ENCODE results near the gene UBE2E2. TPM values are rescaled to one million over a fixed set of nuclear protein-coding genes. Genes with fewer than 3 reads are reported as not detected.

Gene UBE2E2
- total RNA-seq, 1 donor from 2014 or later = 24.2 TPM

DNA sequence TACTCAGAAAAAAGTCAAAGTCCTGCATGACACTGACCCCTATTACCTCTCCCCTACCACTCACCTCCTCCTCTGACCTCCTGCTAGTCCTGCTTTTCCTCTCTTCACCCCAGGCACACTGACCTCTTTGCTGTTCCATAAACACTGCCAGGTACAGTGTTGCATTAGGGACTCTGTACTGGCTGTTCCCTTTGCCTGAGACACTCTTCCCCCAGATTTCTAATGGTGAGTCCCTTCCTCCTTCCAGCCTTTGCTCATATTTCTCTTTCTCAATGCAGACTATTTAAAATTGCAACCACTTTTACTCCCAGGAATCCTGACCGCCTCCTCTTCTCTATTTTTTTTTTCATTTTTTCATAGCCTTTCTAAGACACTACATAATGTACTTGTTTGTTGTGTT lies 36.3 kb upstream of the UBE2E2 start:
- Mint-ChIP-seq H3K4me3 (no peak overlapping the region), H3K4me1 (no peaks in the 10 kb centered on the region), H3K36me3 (ENCODE audit: low read depth) (no peaks in the 10 kb centered on the region), H3K27me3 (ENCODE audit: low read depth) (no peaks in the 10 kb centered on the region), H3K27ac (ENCODE audit: unreplicated experiment) (no peak overlapping the region), H3K9me3 (peaks cover 11% of the 10 kb centered on the region)
- TF ChIP-seq, protein P1, sequence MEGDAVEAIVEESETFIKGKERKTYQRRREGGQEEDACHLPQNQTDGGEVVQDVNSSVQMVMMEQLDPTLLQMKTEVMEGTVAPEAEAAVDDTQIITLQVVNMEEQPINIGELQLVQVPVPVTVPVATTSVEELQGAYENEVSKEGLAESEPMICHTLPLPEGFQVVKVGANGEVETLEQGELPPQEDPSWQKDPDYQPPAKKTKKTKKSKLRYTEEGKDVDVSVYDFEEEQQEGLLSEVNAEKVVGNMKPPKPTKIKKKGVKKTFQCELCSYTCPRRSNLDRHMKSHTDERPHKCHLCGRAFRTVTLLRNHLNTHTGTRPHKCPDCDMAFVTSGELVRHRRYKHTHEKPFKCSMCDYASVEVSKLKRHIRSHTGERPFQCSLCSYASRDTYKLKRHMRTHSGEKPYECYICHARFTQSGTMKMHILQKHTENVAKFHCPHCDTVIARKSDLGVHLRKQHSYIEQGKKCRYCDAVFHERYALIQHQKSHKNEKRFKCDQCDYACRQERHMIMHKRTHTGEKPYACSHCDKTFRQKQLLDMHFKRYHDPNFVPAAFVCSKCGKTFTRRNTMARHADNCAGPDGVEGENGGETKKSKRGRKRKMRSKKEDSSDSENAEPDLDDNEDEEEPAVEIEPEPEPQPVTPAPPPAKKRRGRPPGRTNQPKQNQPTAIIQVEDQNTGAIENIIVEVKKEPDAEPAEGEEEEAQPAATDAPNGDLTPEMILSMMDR (conservative IDR thresholded peaks at IDR 0.05) = no peak
- no peak for DNase-seq (ENCODE audit: low read depth, low spot score)

DNA sequence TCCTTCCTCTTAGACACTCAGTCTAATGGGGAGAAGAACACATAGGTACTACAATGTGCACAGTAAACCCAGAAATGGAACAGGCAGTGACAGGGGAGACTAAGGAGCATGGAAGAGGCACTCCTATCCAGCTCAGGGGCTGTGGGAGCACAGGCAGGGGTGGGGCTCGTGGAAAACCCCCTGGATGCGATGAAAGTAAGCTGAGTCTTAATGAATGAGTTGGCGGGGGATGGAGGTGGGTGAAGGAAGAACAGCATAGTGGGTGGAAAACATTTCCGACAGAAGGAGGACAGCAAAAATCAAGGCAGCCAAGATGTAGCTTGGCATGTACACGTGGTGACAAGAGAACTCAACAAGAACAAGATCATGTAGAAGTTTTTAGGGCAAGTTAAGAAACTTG lies 33.6 kb upstream of the UBE2E2 start:
- H3K27ac Mint-ChIP-seq (ENCODE audit: unreplicated experiment) = no peak overlapping the region
- H3K4me1 Mint-ChIP-seq = no peaks in the 10 kb centered on the region
- no peaks in the 10 kb centered on the region for H3K36me3 Mint-ChIP-seq (ENCODE audit: low read depth)
- DNase-seq (ENCODE audit: low read depth, low spot score) = no peak
- peaks cover 3% of the 10 kb centered on the region for H3K27me3 Mint-ChIP-seq (ENCODE audit: low read depth)
- no peak overlapping the region for H3K4me3 Mint-ChIP-seq
- TF ChIP-seq, protein P1 (conservative IDR thresholded peaks at IDR 0.05) = no peak
- peaks cover 11% of the 10 kb centered on the region for H3K9me3 Mint-ChIP-seq

DNA sequence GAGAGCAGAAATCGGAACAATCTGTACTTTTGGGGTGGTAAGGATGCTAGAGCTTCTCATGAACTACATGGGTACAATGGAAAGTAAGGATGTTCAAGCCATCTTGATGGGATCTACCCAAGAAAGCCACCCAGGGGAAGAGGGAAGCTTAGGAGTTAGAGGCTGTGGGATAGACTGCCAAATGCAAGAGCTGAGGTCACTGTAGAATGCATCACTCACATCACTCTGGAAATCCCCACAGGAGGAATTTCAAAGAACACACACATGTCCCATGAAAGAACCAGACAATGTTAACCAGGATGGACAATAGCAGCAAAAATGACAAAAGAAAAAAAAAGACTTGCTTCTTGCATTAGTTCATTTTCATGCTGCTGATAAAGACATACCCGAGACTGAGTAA lies 32.8 kb upstream of the UBE2E2 start:
- Mint-ChIP-seq H3K9me3 (peaks cover 11% of the 10 kb centered on the region), H3K27me3 (ENCODE audit: low read depth) (peaks cover 4% of the 10 kb centered on the region), H3K4me1 (no peaks in the 10 kb centered on the region), H3K27ac (ENCODE audit: unreplicated experiment) (no peak overlapping the region), H3K4me3 (no peak overlapping the region), H3K36me3 (ENCODE audit: low read depth) (no peaks in the 10 kb centered on the region)
- no peak for DNase-seq (ENCODE audit: low read depth, low spot score)
- TF ChIP-seq, protein P1 (conservative IDR thresholded peaks at IDR 0.05) = no peak

DNA sequence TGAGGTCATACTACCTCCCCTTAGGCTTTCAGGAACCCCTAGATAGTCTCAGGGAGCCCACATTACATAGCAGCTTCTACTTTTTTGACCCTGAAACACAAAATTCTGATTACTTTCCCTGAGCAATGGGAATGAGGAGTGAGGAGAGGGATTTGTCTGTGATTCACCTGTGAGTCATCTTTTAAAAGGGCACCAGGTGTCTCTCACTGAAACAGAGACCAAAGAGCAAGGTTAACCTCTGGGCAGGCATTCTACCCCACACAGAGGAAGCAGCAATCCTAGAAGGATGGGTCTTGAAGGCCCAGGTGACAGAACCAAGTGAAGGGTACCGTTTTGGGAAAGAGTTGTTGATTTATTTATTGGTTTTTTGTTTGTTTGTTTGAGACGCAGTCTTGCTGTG lies 31.1 kb upstream of the UBE2E2 start:
- TF ChIP-seq, protein P1 (conservative IDR thresholded peaks at IDR 0.05) = no peak
- no peaks in the 10 kb centered on the region for H3K36me3 Mint-ChIP-seq (ENCODE audit: low read depth)
- no peaks in the 10 kb centered on the region for H3K4me1 Mint-ChIP-seq
- H3K9me3 Mint-ChIP-seq = peaks cover 11% of the 10 kb centered on the region
- peaks cover 8% of the 10 kb centered on the region for H3K27me3 Mint-ChIP-seq (ENCODE audit: low read depth)
- no peak overlapping the region for H3K27ac Mint-ChIP-seq (ENCODE audit: unreplicated experiment)
- DNase-seq (ENCODE audit: low read depth, low spot score) = no peak
- no peak overlapping the region for H3K4me3 Mint-ChIP-seq

DNA sequence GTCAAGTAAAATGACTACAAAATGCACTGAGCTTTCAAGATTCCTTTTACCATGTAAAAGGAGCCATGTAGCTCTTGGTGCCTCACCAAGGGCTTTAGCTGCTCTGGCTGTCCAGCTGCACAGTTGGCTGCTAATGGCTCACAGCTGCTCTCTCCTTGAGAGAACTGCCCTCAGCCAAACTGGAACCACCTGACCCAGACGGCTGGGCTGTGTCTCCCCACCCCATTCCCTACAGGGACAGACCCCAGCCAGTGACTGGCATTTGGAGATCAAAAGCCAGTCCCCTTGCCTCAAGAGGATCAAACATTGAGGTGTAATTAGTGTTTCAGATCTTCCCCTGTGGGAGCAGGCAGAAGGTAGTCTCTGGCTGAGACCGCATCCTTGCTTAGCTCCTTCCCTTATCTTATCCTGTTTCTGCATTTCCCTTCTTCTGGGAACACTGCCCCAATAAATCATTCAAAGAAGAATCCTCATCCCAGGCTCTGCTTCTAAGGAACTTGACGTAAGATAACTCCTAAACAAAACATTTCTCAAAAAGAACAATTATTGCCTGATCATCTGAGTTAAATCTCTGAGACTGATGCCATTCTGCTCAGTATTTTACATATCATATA lies 28.6 kb upstream of the UBE2E2 start:
- TF ChIP-seq, protein P1 (conservative IDR thresholded peaks at IDR 0.05) = no peak
- Mint-ChIP-seq H3K36me3 (ENCODE audit: low read depth) (peaks cover 3% of the 10 kb centered on the region), H3K27me3 (ENCODE audit: low read depth) (peaks cover 8% of the 10 kb centered on the region), H3K4me1 (no peaks in the 10 kb centered on the region), H3K27ac (ENCODE audit: unreplicated experiment) (no peak overlapping the region), H3K9me3 (peaks cover 12% of the 10 kb centered on the region), H3K4me3 (no peak overlapping the region)
- DNase-seq (ENCODE audit: low read depth, low spot score) = no peak

Data from neural crest cell (in vitro differentiated cells).